GM18909 (cell line): ENCODE results near the gene HAUS8.

Experiments
- ATAC-seq: cut with Tn5 transposase; IDR thresholded peaks from one replicate; pipeline ENCODE4 v1.9.1; 2021; ENCODE audit warnings: mild to moderate bottlenecking; ENCODE audit not compliant: unreplicated experiment, poor library complexity

Gene HAUS8

DNA sequence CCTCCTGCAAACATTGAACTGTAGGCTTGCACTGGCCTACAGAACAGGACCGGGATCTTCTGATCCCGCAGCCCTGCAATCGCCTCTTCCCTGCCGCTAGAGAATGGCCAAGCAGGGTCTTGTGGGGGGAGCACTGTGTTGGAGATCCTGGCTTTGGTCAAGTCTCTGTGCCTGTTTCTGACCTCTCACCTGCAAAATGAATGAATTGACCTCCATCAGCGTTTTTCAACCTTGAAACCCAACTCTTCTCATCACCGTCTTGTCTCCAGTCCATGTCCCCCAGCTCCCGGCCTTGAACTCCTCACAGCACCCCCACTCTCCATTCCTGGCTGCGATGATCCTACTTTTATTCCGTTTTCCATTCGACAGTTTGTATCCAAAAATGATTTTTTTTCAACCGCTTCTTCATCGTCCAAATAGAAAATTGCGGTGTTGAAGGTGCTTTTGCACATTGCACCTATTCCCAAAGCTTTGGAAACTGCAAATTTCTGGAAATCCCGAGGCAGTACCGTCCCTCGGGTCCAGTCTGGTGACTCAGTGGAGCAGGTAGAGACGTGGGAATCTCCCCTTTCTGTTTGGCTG lies 2.3 kb upstream of the HAUS8 start:
- ATAC-seq = no peak

DNA sequence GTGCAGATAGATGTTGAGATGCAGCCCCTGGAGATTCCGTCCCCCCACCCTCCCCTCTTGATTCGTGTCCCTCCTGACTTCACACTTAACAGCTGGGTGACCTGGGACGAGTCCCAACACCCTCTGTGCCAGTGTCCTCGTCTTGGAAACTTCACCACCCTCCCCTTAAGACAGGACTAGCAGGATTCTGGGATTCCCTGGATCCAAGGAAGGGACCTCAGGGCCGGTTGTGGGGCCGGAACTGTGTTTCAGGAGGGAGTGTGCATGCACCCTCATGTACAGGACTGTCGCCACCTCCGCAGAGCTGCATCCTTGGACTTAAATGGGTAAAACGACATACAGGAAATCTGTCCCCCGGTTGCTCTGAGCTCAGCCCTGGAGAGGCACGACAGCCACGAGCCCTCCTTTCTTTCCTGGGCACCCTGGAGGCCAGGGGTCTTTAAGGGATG lies 1.3 kb upstream of the HAUS8 start:
- ATAC-seq = no peak

DNA sequence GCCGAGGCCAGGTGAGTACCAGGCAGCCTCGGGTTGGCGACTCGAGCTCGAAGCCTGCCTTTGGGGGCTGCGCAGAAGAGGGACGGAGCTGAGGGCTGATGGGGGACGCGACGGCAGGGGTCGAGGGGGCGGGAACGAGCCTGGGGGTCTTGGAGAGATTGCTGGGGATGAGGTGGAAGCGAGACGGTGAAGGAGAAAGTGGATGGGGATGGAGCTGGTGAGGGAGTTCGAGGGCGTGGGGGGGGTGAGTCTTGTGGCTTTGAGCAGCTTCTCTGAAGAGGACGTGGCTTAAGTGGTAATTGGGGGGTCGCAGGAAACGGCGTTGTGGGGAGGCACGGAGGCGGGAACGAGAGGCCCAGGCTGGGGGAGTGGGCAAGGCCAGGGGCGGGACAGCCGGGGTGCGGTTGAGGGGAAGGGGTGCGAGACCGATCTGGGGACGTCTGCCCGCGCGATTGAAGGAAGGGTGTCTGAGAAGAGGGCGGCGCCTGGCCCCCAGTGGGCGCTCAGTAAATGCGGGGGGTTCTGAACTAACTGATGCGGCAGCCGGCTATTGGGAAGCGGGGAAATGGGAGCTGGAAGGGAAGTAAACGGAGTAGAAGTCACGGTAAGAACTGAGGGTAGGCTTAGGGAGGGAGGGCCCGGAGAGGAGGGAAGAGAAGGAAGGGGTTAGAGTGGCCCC lies 751 bp upstream of the HAUS8 start:
- ATAC-seq = no peak

DNA sequence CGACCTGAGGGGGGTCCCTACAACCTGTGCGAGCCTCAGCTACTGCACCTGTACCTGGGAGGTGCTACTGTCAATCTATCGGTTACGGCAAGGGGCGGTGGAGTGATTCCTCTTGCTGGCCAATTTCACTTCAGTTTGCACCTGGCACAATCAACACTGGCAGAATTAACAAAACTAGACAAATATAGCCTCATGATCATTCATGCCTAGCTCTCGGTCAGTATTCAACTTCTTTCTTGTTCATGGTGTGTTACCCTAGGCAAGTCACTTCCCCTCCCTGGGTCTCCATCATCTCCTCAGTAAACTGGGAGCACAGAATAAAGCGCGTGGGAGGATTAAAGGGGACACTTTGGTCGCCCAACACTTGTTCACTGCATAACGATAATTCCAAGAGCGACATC lies 618 bp downstream of the HAUS8 start:
- ATAC-seq = peak; percentile 2

DNA sequence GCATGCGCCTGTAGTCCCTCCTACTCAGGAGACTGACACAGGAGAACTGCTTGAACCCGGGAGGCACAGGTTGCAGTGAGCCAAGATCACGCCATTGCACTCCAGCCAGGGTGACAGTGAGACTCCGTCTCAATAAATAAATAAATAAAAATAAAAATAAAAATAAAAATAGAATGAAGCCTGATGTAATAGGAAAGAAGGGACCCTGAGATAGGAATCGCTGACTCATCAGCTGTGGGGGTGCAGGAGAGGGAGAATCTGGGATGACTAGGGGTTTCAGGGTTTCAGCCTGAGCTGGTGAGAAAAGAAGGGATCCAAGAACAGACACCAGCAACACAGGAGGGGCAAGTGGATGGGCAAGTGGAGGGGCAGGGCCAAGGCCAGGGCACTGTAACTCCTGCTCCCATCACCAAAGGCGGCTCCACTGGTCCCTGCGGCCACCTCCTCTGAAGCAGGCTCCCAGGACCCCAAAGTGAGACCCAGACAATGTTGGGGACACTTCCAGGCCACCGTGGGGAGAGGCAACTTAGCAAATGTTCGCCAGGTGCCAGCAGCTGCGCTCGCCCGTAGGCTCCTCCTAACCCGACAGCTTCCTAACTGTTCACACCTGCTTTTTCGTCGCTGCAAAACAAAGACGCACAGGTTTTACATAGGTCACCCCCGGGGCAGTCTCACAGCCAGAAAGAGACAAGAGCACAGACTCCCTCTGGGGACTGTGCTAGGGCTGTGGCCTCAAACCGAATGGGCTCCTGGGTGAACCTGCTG lies 1.2 kb downstream of the HAUS8 start:
- ATAC-seq = peak; percentile 12

DNA sequence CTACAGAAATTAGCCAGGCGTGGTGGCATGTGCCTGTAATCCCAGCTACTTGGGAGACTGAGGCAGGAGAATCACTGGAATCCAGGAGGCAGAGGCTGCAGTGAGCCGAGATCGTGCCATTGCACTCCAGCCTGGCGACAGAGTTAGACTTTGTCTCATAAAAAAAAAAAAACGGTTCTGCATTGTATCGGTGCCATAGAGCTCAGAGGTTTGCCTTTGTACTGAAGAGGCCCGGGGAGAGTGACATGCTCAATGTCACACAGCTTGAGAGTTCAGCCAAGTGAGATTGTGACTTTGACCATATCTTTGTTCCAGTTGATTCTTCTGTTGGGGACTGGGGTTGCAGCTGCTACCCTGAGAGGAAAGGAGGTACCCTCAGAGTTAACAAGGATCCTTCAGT lies 4.3 kb downstream of the HAUS8 start:
- no peak for ATAC-seq

DNA sequence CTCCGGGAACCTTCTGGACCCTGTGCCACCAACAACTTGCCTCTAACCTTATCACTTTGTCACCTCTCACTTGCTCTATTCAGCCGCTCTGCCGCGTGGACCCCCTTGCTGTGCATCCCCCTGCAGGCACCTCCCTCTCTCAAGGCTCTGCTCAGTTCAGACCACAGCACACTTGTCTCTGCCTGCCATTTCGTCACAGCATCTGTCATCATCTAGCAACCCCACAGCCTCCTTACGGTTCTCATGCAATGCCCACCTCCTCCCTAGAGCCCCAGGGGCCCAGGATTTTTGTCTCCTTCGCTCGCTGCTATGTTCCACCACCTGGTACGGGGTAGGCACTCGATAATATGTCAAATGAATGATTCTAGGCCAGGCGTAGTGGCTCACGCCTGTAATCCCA lies 4.8 kb downstream of the HAUS8 start:
- no peak for ATAC-seq

DNA sequence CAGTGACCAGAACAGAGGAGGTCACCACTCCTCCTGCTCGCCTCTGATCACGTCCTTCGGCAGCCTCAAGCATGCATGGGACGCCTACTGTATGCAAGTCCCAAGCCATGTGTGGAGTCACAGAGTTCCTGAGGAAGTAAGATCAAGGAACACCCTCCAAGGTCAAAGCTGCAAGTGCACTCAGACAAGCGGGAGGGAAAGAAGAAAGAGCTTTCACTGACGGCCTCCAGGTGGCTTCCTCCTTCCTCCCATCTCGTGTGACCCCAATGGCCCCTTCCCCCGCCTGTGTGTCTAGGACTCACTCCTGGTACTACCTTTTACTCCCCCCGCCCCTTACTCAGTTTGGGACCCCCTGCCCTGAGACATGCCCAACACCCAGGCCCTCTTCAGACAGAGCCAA lies 6.1 kb downstream of the HAUS8 start:
- ATAC-seq = no peak

DNA sequence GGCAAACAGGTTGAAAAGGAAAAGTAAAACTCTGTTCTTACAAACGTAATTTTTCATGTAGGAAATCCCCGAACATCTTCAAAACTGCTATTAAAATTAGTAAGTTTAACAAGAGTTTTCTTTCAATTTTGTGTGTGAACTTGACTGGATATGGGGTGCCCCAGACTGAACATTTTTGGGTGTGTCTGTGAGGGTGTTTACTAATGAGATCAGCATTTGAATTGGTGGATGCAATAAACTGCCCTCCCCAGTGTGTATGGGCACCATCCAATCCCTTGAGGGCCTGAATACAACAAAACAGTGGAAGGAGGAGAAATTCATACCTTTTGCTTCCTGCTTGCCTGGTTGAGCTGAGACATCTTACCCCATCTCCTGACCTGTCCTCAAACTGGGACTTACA lies 11.8 kb downstream of the HAUS8 start:
- no peak for ATAC-seq

DNA sequence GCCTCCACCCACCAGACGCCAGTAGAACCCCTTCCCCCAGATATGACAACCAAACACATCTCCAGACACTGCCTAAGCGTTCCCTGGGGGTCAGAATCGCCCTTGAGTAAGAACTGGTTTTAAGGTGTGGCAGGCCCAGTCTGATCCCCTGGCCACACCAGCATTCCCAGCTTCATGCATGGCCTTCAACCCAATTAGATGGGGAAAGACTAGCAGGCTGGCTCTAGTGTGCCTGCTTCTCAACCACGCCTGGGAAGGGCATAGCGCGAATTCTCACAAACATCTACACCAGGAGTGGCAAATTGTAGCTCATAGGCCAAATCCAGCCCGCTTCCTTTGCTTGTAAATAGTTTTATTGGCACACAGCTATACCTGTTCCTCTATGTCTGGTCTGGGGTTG lies 13.6 kb downstream of the HAUS8 start:
- ATAC-seq = no peak

DNA sequence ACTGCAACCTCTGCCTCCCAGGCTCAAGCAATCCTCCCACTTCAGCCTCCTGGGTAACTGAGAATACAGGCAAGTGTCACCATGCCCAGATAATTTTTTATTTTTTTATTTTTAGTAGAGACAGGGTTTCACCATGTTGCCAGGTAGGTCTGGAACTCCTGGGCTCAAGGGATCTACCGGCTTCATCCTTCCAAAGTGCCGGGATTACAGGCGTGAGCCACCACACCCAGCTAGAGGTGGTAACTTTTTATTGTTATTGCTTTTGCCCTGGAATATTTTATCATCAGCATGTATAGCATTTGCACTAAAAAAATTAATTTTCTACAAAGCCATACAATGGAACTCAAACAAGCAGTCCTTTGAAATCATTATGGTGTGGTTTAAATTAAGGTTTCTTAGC lies 14.0 kb downstream of the HAUS8 start:
- ATAC-seq = no peak

DNA sequence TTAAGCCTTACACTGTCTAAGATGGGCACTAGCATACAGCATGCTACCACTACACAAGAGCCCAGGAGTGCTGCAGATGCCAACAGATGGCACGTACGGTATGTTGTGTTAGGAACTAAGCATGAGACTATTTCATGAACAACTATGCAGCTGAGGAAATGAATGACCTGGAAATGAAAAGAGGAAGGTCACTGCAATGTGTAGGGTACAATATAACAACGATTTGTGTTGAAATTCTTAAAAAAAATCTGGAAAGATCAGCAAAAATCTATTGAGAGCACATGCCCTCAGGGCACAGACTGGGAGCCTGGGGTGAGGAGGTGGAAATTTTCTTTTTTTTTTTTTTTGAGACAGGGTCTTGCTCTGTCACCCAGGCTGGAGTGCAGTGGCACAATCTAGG lies 14.4 kb downstream of the HAUS8 start:
- ATAC-seq = no peak

DNA sequence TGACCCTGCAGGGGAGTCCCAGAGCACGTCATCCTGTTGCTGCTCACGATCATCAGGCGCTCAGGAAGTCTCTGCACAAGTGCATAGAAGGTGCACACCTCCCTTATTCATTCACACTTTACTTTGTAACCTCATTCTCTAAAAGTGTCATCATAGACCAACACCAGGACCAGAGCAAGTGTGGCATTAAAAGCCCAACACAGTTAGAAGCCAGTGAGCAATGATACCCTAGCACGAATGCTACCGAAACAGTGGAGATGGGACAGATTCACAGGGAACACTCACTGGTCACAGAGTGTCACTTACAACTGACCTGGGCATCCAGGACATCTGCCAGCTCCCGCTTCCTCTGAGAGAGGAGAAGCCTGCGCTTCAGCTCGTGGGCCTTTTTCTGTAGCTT lies 17.0 kb downstream of the HAUS8 start:
- ATAC-seq = no peak

DNA sequence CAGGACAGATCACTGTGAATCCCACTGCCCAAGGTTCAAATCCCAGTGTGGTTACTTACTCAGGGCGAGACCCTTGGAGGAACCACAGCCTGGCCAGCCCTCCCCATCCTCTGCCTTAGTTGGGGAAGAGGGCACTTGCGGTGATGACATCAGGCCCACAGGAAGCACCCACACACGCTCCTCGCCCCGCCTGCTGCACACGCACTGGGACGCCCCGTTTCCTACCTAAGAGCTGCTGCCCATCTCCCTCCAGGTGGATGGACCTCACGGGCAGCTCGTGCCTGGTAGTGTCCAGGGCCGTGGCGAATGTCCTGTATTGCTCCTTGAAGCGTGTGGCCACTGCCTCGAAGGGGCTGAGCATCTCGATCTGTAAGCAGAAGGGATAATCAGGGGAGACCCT lies 19.6 kb downstream of the HAUS8 start:
- ATAC-seq = no peak

DNA sequence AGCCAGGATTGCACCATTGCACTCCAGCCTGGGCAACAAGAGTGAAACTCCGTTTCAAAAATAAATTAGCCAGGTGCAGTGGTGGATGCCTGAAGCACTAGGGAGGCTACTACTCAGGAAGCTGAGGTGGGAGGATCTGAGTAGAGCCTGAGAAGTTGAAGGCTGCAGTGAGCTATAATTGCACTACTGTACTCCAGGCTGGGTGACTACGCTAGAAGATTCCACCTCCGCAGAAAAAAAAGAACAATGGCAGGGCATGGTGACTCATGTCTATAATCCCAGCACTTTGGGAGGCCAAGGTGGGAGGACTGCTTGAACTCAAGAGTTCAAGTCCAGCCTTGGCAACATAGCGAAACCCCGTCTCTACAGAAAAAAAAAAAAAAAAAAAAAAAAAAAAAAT lies 20.5 kb downstream of the HAUS8 start:
- ATAC-seq = no peak

DNA sequence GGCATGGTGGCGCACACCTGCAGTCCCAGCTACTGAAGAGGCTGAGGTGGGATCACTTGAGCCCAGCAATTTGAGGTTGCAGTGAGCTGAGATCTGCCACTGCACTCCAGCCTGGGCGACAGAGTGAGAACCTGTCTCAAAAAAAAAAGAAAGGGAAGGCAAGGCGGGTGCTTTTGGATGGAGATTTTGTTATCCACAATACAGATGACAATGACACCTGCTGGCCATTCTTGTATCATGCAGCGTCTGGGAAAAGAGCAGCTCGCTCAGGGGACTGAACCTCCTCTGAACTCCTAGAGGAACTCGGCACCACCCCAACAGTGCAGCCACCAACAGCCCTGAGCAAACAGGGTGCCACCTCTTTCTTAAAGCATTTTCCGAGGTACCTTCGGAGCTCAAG lies 22.8 kb downstream of the HAUS8 start:
- no peak for ATAC-seq

DNA sequence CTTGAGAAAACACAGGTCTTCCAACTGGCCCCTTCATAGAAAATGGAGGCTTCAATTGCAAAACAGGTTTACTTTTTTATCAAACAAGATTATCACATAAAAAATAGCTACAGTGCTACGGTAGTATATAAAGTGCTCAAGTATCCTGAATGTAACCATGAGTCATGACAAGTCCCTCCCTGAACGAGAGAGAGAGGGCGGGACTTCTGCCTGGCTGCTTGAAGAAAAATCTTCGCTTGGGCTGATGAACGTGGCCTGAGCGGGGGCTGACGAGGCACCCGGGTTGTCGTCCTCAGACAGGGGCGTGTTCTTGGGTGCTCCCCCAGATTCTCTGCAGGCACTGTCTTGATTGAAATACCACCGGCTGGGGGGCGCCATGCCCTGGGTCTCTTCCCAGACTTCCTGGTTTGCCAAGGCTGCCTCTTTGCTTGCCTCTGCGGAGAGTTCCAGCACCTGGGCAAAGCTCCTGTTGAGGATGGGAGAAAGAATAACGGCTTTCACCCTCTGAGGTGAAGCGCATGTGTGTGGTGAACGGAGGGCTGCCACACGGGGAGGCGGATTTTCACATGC lies 25.5 kb downstream of the HAUS8 start:
- ATAC-seq = no peak

DNA sequence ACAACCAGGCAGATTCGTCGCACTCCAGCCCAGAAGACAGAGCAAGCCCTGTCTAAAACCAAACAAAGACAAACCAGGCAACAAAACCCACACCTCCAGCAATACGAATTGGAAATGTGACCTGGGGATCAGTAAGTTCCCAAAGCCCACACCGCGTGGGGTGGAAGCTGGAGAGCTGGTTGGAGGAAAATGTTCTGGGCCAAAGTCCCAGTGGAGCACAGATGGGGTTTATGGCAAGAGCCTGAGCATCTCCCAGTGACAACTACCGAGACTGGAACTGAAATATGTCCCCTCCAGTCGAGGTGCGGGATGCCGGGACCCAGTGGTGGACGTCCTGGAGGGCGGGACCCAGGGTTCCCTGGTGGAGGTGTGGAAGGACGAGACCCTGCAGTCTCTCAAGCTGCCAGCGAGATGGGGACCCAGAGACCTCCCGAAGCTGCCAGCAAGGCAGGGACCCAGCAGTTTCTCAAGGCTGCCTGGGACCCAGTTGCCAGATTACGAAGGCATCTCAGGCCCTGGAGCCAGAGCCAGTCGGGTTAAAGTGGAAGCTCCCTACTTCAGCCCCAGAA lies 26.3 kb downstream of the HAUS8 start:
- ATAC-seq = no peak

DNA sequence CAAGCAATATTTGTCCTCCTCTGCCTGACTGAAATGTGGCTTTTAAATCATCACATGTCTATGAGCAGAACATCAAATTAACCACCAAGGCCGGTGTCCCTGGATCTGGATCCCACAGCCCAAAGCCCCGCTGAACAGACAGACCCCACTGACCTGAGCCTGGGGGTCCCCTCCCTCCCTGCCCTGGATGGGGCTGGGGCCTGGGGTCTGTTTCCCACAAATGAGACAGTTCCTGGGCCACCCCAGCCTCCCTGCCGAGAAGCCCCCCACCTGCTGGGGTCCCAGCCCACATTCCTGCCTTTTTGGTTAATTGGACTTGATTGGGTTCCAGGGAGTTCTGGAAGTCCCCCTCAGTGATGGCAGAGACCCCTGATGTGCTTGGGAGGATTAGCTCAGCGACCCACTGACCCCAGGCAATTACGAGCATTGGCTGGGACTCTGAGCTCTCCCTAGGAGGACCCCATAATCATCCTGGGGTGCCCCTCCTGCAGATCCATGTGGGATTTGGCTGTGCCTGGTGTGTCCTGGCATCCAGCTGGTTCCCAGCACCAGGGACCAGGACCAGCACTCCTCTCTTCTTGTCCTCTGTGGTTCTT lies 29.2 kb downstream of the HAUS8 start:
- no peak for ATAC-seq

DNA sequence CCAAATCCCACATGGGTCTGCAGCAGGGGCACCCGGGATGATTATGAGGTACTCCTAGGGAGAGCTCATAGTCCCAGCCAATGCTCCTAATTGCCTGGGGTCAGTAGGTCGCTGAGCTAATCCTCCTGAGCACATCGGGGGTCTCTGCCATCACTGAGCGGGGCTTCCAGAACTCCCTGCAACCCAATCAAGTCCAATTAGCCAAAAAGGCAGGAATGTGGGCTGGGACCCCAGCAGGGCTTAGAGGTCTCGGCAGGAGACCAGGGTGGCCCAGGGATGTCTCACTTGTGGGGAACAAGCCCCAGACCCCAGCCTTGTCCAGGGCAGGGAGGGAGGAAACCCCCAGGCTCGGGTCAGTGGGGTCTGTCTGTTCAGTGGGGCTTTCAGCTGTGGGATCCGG lies 31.5 kb downstream of the HAUS8 start:
- no peak for ATAC-seq

DNA sequence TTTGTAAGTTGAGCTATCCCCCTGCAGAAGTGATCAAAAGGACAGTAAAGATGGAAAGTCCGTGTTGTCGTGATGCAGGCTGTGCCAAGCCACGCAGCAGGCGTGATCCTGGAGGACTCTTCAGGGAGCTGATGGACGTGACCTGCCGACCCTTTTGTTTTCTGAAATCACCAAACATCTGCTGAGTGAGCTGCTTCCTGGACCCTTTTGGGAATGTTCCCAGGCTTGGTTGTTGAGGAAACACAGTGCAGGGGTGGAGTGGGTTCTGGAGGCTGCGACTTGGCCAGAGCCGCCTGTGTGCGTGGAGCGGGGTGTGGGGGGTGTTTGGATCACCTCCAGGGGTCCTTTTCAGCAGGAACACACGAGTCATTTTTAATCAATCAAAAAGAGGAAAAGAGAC lies 33.3 kb downstream of the HAUS8 start:
- no peak for ATAC-seq
